DMS79 treated with DMSO at 0.1 percent for 48 hours (cell line): ENCODE results near the gene RALGPS1.

Experiments used
- DNase-seq: peaks from one replicate; lab custom pipeline; 2025; lab: John Stamatoyannopoulos, UW

The RALGPS1 gene

GRCh38 chr9:126955811-126956210 lies 41.2 kb downstream of the RALGPS1 start:
- no peak for DNase-seq

GRCh38 chr9:126956917-126957686 lies 42.5 kb downstream of the RALGPS1 start:
- peak; percentile 42 for DNase-seq

DNA sequence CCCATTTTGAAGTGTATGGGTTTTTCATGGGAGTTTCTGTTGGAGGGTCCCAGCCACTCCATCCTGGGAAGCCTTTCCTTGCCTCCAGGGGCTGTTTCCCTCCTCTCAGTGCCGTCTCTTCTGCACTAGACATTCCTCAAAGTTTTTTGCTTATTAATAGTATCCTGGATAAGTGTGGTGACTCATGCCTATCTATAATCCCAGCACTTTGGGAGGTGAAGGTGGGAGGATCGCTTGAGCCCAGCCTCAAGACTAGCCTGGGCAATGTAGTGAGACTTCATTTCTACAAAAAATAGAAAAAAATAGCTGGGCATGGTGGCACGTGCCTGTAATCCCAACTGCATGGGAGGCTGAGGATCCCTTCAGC lies 43.1 kb downstream of the RALGPS1 start:
- DNase-seq = no peak

GRCh38 chr9:126959336-126959735 lies 44.8 kb downstream of the RALGPS1 start:
- no peak for DNase-seq

- no peak for DNase-seq
These were observed 45.3 kb downstream of the RALGPS1 start for GRCh38 chr9:126959917-126960316.

DNA sequence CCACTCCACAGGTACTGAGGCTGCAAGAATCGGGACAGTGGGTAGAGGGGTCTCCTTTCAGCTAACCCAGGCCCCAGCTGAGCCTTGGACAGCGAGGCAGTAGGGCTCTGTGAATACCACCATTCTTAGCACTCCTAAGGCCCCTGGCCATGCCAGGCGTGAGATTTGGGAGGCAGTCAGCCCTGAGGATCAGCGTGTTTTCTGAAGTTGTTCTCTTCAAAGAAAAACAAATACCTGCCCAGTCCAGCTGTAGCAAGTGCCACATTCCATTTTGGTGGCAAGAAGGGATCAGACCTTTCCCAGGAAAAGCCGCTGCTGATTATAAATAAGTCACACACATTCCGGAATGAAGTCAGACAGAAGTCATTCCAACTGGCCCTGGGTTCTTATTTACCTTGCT lies 47.8 kb downstream of the RALGPS1 start:
- no peak for DNase-seq

- DNase-seq = no peak
These were observed 50.5 kb downstream of the RALGPS1 start for GRCh38 chr9:126965077-126965476.

DNA sequence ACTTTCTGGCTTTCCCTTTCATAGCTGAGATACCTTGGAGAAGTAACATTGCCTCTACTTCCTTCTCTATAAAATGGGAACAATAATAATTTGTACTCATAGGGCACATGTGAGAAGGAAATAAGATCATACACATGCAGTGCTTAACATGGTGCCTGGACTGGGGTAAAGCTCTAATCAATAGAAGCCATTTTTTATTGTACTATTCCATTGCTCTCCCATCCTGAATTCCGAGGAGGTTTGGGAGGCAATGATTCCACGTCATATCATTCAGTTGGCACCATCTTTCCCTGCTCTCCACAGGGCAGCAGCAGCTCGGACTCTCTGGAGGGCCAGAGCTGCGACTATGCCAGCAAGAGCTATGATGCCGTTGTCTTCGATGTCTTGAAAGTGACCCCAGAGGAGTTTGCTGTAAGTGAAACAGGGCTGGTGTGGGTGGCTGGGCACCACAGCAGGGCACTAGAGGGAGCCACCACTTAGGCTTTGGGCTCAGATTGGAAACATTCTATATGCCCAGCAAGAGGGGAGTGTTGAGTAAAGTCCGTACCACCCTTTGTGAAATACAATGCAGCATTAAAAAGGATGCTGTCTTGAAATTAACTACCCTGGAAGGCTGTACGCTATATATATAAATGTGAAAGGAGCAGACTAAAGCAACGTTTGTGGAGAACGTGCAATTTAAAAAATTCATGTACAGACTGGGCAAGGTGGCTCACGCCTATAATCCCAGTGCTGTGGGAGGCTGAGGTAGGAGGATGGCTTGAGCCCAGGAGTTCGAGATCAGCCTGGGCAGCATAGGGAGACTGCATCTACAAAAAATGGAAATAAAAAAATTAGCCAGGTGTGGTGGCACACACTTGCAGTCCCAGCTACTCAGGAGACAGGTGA lies 51.2 kb downstream of the RALGPS1 start:
- DNase-seq = no peak

GRCh38 chr9:126971261-126971660 lies 56.7 kb downstream of the RALGPS1 start:
- DNase-seq = no peak

- DNase-seq = no peak
These were observed 59.3 kb downstream of the RALGPS1 start for GRCh38 chr9:126973651-126974529.

GRCh38 chr9:126974594-126974993 lies 60.0 kb downstream of the RALGPS1 start:
- no peak for DNase-seq

GRCh38 chr9:126975327-126976220 lies 61.0 kb downstream of the RALGPS1 start:
- peak; percentile 38 for DNase-seq

DNA sequence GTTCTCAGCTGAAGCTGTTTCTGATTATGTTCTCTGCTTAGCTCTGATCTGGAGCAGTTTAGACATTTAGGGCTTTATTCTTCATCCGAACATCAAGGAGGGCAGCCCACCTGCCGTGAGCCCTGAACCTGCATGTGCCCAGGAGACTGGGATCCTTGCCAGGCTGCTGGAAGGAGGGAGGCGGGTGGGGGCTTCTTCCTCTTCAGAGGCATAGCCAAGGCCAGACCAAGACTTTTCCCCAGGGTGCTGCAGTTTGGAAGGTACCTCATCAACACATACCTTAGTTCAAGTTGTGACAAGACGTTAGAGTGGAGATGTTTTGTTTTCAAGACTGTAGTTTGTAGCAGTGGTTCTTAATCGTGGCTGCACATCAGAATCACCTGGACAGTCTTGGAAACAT lies 64.9 kb downstream of the RALGPS1 start:
- DNase-seq = peak; percentile 57

DNA sequence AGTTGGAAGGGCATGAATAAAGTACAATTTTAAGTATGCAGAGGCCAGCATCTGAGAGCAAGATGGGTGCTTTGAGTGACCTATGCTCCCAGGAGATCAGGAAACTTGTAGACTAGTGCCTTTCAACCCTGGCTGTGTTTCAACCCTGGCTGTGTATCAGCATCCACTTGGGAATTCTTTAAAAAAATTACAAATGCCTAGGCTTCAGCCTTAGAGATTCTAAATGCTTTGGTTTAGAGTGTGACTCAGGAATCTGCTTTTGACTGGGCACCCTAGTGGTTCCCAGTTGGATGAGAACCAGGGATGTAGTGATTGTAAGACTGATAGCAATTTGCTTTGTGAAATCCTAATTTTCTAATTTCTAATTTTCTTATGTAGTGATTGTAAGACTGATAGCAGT lies 65.6 kb downstream of the RALGPS1 start:
- no peak for DNase-seq

GRCh38 chr9:126981218-126981617 lies 66.6 kb downstream of the RALGPS1 start:
- DNase-seq = no peak

DNA sequence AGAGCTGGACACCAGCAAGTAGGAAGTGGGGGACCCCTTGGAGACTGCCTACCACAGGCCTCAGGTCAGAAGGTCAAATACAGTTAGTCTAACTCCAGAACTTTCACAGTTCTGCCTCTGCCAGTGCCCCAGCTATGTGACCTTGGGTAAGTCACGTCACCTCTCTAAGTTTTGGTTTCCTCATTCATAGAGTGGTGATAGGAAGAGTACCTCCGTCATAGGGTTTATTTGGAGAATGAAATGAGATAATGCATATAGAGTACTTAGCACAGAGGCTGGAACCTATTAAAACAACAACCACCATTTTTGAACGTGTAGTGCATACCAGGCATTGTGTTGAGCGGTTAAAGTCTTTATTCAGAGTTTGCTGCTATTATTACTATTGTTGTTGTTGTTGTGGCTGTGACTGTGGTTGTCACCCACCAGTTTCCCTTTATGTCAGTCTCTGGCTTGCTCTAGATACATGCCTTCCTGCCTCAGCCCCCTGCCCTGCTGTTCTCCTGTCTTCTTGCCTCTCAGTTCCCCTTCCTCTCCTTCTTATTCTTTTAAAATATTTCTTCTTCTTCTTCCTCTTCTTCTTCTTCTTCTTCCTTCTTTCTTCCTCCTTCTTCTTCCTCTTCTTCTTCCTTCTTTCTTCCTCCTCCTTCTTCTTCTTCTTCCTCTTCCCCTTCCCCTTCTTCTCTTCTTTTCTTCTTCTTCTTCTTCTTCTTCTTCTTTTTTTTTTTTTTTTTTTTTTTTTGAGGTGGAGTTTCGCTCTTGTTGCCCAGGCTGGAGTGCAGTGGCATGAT lies 67.8 kb downstream of the RALGPS1 start:
- DNase-seq = no peak

DNA sequence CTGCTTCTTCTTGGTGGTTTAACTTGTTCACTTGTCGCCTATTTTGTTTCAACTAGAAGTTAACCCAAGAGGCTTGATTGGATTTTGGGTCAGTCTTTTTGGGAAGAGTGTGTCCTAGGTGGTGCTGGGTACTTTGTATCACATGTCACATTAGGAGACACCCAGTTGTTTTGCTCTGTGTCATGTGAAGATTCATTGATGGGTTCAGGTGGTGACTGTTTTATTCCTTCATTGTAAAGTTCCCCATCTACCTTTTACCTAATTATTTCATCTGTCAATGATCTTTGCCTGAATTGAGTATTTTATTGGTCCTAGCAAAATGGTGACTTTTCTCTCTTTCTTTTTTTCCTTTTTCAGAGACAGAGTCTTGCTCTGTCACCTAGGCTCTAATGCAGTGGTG lies 69.2 kb downstream of the RALGPS1 start:
- DNase-seq = no peak

DNA sequence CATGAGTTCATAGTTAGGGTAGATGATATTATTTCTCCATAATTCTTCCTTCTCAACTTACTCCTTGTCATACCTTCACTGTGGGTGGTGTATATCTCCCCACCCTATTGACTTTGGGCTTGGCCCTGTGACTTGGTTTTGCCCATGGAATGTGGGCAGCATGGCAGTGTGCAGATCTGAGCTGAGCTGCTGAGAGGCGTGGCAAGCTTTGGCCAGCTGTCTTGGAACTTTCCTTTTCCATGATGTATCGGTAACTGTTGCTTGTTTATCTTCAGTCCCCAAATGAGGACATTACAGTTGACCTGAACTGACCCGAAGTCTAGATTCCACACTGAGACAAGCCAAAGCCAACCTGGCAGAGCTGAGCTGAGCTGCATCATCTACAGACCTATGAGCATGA lies 70.4 kb downstream of the RALGPS1 start:
- no peak for DNase-seq

GRCh38 chr9:126985870-126986498 lies 71.4 kb downstream of the RALGPS1 start:
- peak; percentile 80 for DNase-seq

GRCh38 chr9:126986506-126986951 lies 71.9 kb downstream of the RALGPS1 start:
- DNase-seq = no peak
